ENCODE data around the gene RAB1A. TPM values are rescaled to one million over a fixed set of nuclear protein-coding genes. Genes with fewer than 3 reads are reported as not detected.
"Not testable (repeated sequence)": the region's sequence is repeated elsewhere in the genome, so short reads cannot be mapped to it uniquely, and the experiment has no call there.

Gene RAB1A
- total RNA-seq, 1 donor from 2014 or later, result 128 TPM

DNA sequence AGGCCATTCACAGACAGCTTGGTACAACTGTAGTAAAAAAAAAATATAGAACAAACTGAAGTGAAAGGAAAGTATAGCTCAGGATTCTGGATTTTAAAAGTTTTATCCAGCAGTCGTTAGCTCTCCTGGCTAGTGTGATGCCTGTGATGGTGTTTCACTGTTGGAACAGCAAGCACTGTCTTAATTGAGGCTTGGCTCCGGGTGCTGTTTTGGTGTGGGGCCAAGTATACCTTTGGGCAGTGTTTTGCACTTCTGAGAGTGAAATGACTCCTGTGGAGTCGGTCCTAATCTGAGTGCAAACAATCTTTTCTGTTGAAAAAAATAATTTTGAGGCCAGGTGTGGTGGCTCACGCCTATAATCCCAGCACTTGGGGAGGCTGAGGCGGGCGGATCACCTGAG lies 28.7 kb upstream of the RAB1A start:
- Mint-ChIP-seq H3K9me3 (no peaks in the 10 kb centered on the region), H3K27ac (no peak overlapping the region), H3K27me3 (no peaks in the 10 kb centered on the region), H3K4me1 (ENCODE audit: unreplicated experiment) (no peaks in the 10 kb centered on the region), H3K36me3 (no peaks in the 10 kb centered on the region), H3K4me3 (no peak overlapping the region)
- TF ChIP-seq, protein P1, sequence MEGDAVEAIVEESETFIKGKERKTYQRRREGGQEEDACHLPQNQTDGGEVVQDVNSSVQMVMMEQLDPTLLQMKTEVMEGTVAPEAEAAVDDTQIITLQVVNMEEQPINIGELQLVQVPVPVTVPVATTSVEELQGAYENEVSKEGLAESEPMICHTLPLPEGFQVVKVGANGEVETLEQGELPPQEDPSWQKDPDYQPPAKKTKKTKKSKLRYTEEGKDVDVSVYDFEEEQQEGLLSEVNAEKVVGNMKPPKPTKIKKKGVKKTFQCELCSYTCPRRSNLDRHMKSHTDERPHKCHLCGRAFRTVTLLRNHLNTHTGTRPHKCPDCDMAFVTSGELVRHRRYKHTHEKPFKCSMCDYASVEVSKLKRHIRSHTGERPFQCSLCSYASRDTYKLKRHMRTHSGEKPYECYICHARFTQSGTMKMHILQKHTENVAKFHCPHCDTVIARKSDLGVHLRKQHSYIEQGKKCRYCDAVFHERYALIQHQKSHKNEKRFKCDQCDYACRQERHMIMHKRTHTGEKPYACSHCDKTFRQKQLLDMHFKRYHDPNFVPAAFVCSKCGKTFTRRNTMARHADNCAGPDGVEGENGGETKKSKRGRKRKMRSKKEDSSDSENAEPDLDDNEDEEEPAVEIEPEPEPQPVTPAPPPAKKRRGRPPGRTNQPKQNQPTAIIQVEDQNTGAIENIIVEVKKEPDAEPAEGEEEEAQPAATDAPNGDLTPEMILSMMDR (conservative IDR thresholded peaks at IDR 0.05), result no peak
- no peak for DNase-seq (ENCODE audit: extremely low spot score, unreplicated experiment)

DNA sequence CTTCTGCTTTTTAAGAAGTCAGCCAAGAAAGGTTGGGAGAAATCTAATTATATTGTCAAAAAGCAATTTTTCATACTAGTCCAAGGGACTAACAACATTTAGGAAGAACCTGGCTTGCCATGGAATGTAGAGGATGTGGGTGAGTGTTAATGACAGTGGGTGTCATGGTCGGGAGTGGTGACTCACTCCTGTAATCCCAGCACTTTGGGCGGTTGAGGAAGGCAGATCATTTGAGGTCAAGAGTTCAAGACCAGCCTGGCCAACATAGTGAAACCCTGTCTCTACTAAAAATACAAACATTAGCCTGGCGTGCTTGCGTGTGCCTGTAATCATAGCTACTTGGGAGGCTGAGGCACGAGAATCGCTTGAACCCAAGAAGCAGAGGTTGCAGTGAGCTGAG lies 27.9 kb upstream of the RAB1A start:
- not testable (repeated sequence) for H3K9me3 Mint-ChIP-seq; DNase-seq (ENCODE audit: extremely low spot score, unreplicated experiment); H3K4me3 Mint-ChIP-seq; H3K36me3 Mint-ChIP-seq; H3K27ac Mint-ChIP-seq; H3K4me1 Mint-ChIP-seq (ENCODE audit: unreplicated experiment); H3K27me3 Mint-ChIP-seq

DNA sequence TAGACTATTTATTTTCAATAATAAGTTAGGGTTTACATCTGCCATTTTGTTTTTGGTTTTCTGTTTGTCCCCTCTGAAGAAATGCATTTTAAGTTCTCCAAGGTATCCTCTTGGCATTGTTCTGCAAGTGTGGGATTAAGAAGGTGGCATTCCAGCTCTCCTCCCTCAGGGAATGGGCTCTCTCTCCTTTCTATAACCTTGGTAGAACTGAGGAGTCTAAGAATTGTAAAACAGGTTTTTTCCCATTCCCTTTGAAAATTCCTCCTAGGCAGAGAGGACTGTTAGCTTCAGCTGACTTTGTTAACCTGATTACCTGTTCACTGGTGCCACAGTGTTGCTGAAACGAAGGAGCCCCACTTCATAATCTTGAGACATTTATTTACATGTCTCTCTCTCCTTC lies 26.1 kb upstream of the RAB1A start:
- no peak overlapping the region for H3K27ac Mint-ChIP-seq
- TF ChIP-seq, protein P1 (conservative IDR thresholded peaks at IDR 0.05), result no peak
- H3K4me3 Mint-ChIP-seq, result no peak overlapping the region
- no peaks in the 10 kb centered on the region for H3K27me3 Mint-ChIP-seq
- no peak for DNase-seq (ENCODE audit: extremely low spot score, unreplicated experiment)
- no peaks in the 10 kb centered on the region for H3K4me1 Mint-ChIP-seq (ENCODE audit: unreplicated experiment)
- no peaks in the 10 kb centered on the region for H3K36me3 Mint-ChIP-seq
- H3K9me3 Mint-ChIP-seq, result no peaks in the 10 kb centered on the region

DNA sequence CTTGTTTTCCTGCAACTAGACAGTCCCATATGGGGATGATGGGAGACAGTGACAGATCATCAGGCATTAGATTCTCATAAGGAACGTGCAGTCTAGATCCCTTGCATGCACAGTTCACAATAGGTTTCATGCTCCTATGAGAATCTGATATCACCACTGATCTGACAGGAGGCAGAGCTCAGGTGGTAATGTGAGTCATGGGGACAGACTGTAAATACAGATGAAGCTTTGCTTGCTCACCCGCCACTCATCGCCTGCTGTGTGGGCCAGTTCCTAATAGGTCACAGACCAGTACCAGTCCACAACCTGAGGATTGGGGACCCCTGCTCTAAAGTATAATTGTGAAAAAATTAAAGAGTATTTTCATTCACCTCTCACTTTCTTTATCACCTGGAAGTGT lies 23.6 kb upstream of the RAB1A start:
- no peaks in the 10 kb centered on the region for H3K27me3 Mint-ChIP-seq
- no peak overlapping the region for H3K4me3 Mint-ChIP-seq
- DNase-seq (ENCODE audit: extremely low spot score, unreplicated experiment), result no peak
- H3K36me3 Mint-ChIP-seq, result no peaks in the 10 kb centered on the region
- H3K9me3 Mint-ChIP-seq, result no peaks in the 10 kb centered on the region
- H3K4me1 Mint-ChIP-seq (ENCODE audit: unreplicated experiment), result no peaks in the 10 kb centered on the region
- TF ChIP-seq, protein P1 (conservative IDR thresholded peaks at IDR 0.05), result no peak
- H3K27ac Mint-ChIP-seq, result no peak overlapping the region

DNA sequence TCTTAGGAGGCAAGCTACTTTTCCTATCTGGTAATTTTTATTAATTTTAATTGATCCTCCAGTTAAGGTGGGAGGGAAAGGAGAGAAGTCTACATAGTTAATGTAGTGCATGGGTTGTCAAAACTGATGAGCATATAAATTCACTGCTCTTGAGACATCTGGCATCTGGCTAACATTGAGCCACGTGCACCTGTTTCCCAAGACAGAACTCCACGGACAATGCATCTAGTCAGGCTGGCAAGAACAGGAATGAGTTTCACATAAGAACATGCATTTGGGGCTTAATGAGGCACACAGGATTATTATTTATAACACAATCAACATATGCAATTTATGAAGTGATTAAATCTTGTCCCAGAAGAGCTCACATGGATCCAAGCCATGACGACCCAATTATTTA lies 16.2 kb upstream of the RAB1A start:
- H3K27ac Mint-ChIP-seq, result no peak overlapping the region
- TF ChIP-seq, protein P1 (conservative IDR thresholded peaks at IDR 0.05), result no peak
- no peak overlapping the region for H3K4me3 Mint-ChIP-seq
- no peak for DNase-seq (ENCODE audit: extremely low spot score, unreplicated experiment)
- H3K36me3 Mint-ChIP-seq, result no peaks in the 10 kb centered on the region
- H3K4me1 Mint-ChIP-seq (ENCODE audit: unreplicated experiment), result no peaks in the 10 kb centered on the region
- H3K27me3 Mint-ChIP-seq, result no peaks in the 10 kb centered on the region
- H3K9me3 Mint-ChIP-seq, result no peaks in the 10 kb centered on the region

DNA sequence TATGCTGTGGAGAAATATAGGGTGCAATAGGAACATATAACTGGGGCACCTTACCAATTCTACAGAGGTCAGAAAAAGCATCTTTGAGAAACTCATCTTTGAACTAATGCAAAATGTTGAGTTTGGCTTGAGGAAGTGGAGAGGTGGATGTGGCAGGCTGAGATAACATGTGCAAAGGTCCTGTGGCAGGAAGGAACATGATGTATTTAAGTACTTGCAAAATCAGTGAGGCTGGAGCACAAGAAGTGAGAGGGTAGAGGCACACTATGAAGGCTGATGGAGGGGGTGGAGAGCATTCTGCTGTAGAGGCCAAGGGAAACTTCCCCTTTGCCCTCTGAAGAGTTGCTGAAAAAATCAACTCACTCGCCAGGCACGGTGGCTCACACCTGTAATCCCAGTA lies 14.7 kb upstream of the RAB1A start:
- Mint-ChIP-seq H3K36me3 (no peaks in the 10 kb centered on the region), H3K27me3 (no peaks in the 10 kb centered on the region), H3K4me3 (no peak overlapping the region), H3K4me1 (ENCODE audit: unreplicated experiment) (no peaks in the 10 kb centered on the region), H3K27ac (no peak overlapping the region), H3K9me3 (no peaks in the 10 kb centered on the region)
- TF ChIP-seq, protein P1 (conservative IDR thresholded peaks at IDR 0.05), result no peak
- no peak for DNase-seq (ENCODE audit: extremely low spot score, unreplicated experiment)

All from type B pancreatic cell (in vitro differentiated cells).